GM12878 (cell line): Measurements from ENCODE around the gene FMNL2. TPM values are rescaled to one million over a fixed set of nuclear protein-coding genes. Genes with fewer than 3 reads are reported as not detected.

Experiments
- ATAC-seq: fragments of 200-7000 bp; cut with Tn5 transposase; 3 replicates; pipeline ENCODE4 v1.9.1; 2020; ENCODE audit warnings: mild to moderate bottlenecking, moderate library complexity
- BruUV-seq: library from RNA; stranded (reverse); fragments of 400-500 nt; replicated peaks from 2 replicates; lab custom pipeline; 2021; lab: Mats Ljungman, UMichigan
- CTCF ChIA-PET: fragments of 300-600 bp; sonication (Branson Sonifier 250); formaldehyde crosslinking; extraction: SDS; loops from one replicate; lab custom pipeline; 2021; ENCODE audit warnings: inconsistent platforms; lab: Yijun Ruan, JAX
- POLR2A ChIA-PET: fragments of 350-600 bp; formaldehyde crosslinking; extraction: SDS; loops from one replicate; lab custom pipeline; 2021; ENCODE audit warnings: inconsistent platforms; lab: Charles Lee
- RAD21 ChIA-PET: fragments of 300-600 bp; sonication (Branson Sonifier 250); formaldehyde crosslinking; loops from one replicate; lab custom pipeline; 2023; ENCODE audit warnings: antibody characterized with exemption; ENCODE audit not compliant: unreplicated experiment; lab: Charles Lee
- SMC1A ChIA-PET: fragments of 300-600 bp; sonication (Branson Sonifier 250); formaldehyde crosslinking; loops from one replicate; lab custom pipeline; 2023; ENCODE audit not compliant: unreplicated experiment, uncharacterized antibody; lab: Charles Lee
- DNase-seq: peaks from one replicate; pipeline ENCODE4 v3.0.0-alpha.2; 2011; ENCODE audit warnings: low read depth, low spot score
- FAIRE-seq: peaks from 3 replicates; lab custom pipeline; 2011; peaks lifted over from hg19 to GRCh38; lab: Jason Lieb, UNC
- H2AFZ ChIP-seq: 2 replicates; pipeline ENCODE4 v1.6.0; 2011; ENCODE audit warnings: low read depth, low read length, control low read depth; ENCODE audit not compliant: control insufficient read depth
- H3K27ac ChIP-seq: 2 replicates; pipeline ENCODE4 v1.5.1; 2011; ENCODE audit warnings: control low read depth; ENCODE audit not compliant: control insufficient read depth, insufficient read depth
- H3K27me3 ChIP-seq, 2 experiments: replicated peaks in 1 of 2; 2 replicates each; pipeline versions ENCODE4 v1.6.0 to v1.6.1; 2011; ENCODE audit warnings: low read length in 1 of 2; ENCODE audit not compliant: control insufficient read depth in 2 of 2, insufficient read depth in 2 of 2
- H3K36me3 ChIP-seq, 2 experiments: 2 replicates each; pipeline ENCODE4 v1.5.1; 2011; ENCODE audit warnings: low read length in 1 of 2; ENCODE audit not compliant: control insufficient read depth in 2 of 2, insufficient read depth in 2 of 2
- H3K4me1 ChIP-seq: 2 replicates; pipeline ENCODE4 v1.6.1; 2011; ENCODE audit warnings: mild to moderate bottlenecking, low read length, moderate library complexity, mixed read lengths; ENCODE audit not compliant: control insufficient read depth, insufficient read depth
- H3K4me2 ChIP-seq: 2 replicates; pipeline ENCODE4 v1.6.0; 2011; ENCODE audit warnings: control low read depth; ENCODE audit not compliant: control insufficient read depth, insufficient read depth
- H3K4me3 ChIP-seq: fragments of 200-600 bp; sonication (generic); 2 replicates; pipeline ENCODE4 v1.5.1; 2016
- H3K79me2 ChIP-seq: 2 replicates; pipeline ENCODE4 v1.6.0; 2011; ENCODE audit warnings: low read length; ENCODE audit not compliant: control insufficient read depth, insufficient read depth
- H3K9ac ChIP-seq: 2 replicates; pipeline ENCODE4 v1.8.0; 2011; ENCODE audit warnings: low read length, control low read depth, mixed read lengths; ENCODE audit not compliant: control insufficient read depth, insufficient read depth
- H3K9me3 ChIP-seq: replicated peaks from 3 replicates; pipeline ENCODE4 v1.5.1; 2011; ENCODE audit warnings: mild to moderate bottlenecking, low read length; ENCODE audit not compliant: control insufficient read depth, insufficient read depth
- H4K20me1 ChIP-seq: 2 replicates; pipeline ENCODE4 v1.6.0; 2011; ENCODE audit not compliant: control insufficient read depth, insufficient read depth
- EED ChIP-seq: sonication (generic); IDR thresholded peaks from 2 replicates; pipeline ENCODE4 v1.6.1; 2016; ENCODE audit warnings: antibody characterized with exemption, low read depth
- EZH2 ChIP-seq: IDR thresholded peaks from 2 replicates; pipeline ENCODE4 v1.6.1; 2012; ENCODE audit warnings: low read depth, mild to moderate bottlenecking, control low read depth, inconsistent platforms, low read length, borderline replicate concordance; ENCODE audit not compliant: control insufficient read depth
- FOXM1 ChIP-seq: IDR thresholded peaks from 2 replicates; pipeline ENCODE4 v1.6.1; 2012; ENCODE audit warnings: low read depth, mild to moderate bottlenecking, inconsistent platforms, low read length, moderate library complexity
- HCFC1 ChIP-seq: fragments of 150-350 bp; IDR thresholded peaks from 2 replicates; pipeline ENCODE4 v1.6.1; 2014; ENCODE audit warnings: low read length
- IKZF1 ChIP-seq: fragments of 450-650 bp; conservative IDR thresholded peaks from 2 replicates; pipeline ENCODE4 v1.6.1; 2017; ENCODE audit warnings: antibody characterized with exemption, mild to moderate bottlenecking
- NFYB ChIP-seq: IDR thresholded peaks from 2 replicates; pipeline ENCODE4 v1.6.1; 2011; ENCODE audit warnings: low read depth, mild to moderate bottlenecking, low read length, improper control_type of control experiment, moderate library complexity; ENCODE audit not compliant: insufficient read depth
- PML ChIP-seq: IDR thresholded peaks from 2 replicates; pipeline ENCODE4 v1.6.1; 2012; ENCODE audit warnings: low read length, inconsistent platforms
- POLR2AphosphoS5 ChIP-seq: IDR thresholded peaks from 2 replicates; pipeline ENCODE4 v1.6.1; 2011; ENCODE audit warnings: mild to moderate bottlenecking, low read length, inconsistent platforms
- RELA ChIP-seq: fragments of 450-650 bp; IDR thresholded peaks from 2 replicates; pipeline ENCODE4 v1.8.0; 2014; ENCODE audit warnings: borderline replicate concordance; ENCODE audit not compliant: partially characterized antibody
- SMARCA5 ChIP-seq: fragments of 450-650 bp; IDR thresholded peaks from 2 replicates; pipeline ENCODE4 v1.6.1; 2017; ENCODE audit warnings: mild to moderate bottlenecking
- SPI1 ChIP-seq: IDR thresholded peaks from 2 replicates; pipeline ENCODE4 v1.6.1; 2011; ENCODE audit warnings: low read depth, mild to moderate bottlenecking, low read length, moderate library complexity, borderline replicate concordance; ENCODE audit not compliant: insufficient read depth
- SREBF2 ChIP-seq: IDR thresholded peaks from 2 replicates; pipeline ENCODE4 v1.6.1; 2012; ENCODE audit warnings: mild to moderate bottlenecking, low read length
- SUPT20H ChIP-seq: IDR thresholded peaks from 2 replicates; pipeline ENCODE4 v1.6.1; 2011; ENCODE audit warnings: low read depth, mild to moderate bottlenecking, low read length, moderate library complexity, borderline replicate concordance; ENCODE audit not compliant: control insufficient read depth
- TCF3 ChIP-seq: IDR thresholded peaks from 2 replicates; pipeline ENCODE4 v1.6.1; 2012; ENCODE audit warnings: low read depth, mild to moderate bottlenecking, low read length, borderline replicate concordance; ENCODE audit not compliant: insufficient read depth
- ZNF217 ChIP-seq: fragments of 450-650 bp; IDR thresholded peaks from 2 replicates; pipeline ENCODE4 v1.6.1; 2017; ENCODE audit warnings: antibody characterized with exemption, mild to moderate bottlenecking
- ZSCAN29 ChIP-seq: fragments of 450-650 bp; IDR thresholded peaks from 2 replicates; pipeline ENCODE4 v1.6.1; 2017; ENCODE audit warnings: mild to moderate bottlenecking, moderate library complexity
- WGBS: methylation state at CpG from one replicate; pipeline ENCODE4 v1.1.6; 2016; ENCODE audit warnings: low lambda C conversion rate; ENCODE audit not compliant: insufficient replicate concordance, insufficient coverage; ENCODE audit errors: missing lambda C conversion rate; 5-methylcytosine and 5-hydroxymethylcytosine counted together
- in situ Hi-C: fragments of 300-500 bp; cut with MboI; formaldehyde crosslinking; loops from 9 replicates; pipeline ENCODE4 v1.14.3; 2018; ENCODE audit warnings: mixed read lengths
- intact Hi-C: fragments of 100-400 bp; cut with micrococcal nuclease; formaldehyde crosslinking; loops from one replicate; pipeline ENCODE4 v1.14.2; 2022; ENCODE audit not compliant: unreplicated experiment
- polyA plus RNA-seq, 11 experiments: library from polyadenylated mRNA; depleted of rRNA in 4 of 11; unstranded in 6 of 11; stranded (reverse) in 5 of 11; fragments of >200 nt; fragmentation: Nextera tagmentation in 4 of 11; fragmentation: Illumina TruSeq in 1 of 11; extraction: Ambion mirVana in 4 of 11; extraction: Trizol in 1 of 11; gene quantifications; 1 replicate in 1 of 11; 2 replicates in 10 of 11; pipeline versions ENCODE4 v1.2.1 to v1.2.3, GENCODE V29; 2011 to 2016; ENCODE audit warnings: inconsistent platforms in 2 of 11, missing spikeins in 2 of 11, low read depth in 1 of 11
- total RNA-seq, 4 experiments: library from RNA; depleted of rRNA in 3 of 4; stranded (reverse); fragments of >200 nt in 3 of 4; fragmentation: Illumina TruSeq in 1 of 4; extraction: Trizol in 1 of 4; gene quantifications; 2 replicates each; pipeline versions ENCODE4 v1.2.1 to v1.2.3, GENCODE V29; 2013 to 2021

FMNL2 gene
- total and polyA plus RNA-seq, 10 of the 15 experiments (the other 5 are each of a cell fraction or from before 2014, with no cell fraction given) = 0.13 to 9.9 (median 0.35) TPM

GRCh38 chr2:152297715-152298114 lies 37.3 kb upstream of the FMNL2 start:
- H3K4me3 ChIP-seq = no peak overlapping the region
- H3K27me3 ChIP-seq = no peaks in the 10 kb centered on the region
- H3K9me3 ChIP-seq = no peaks in the 10 kb centered on the region
- ChIA-PET RAD21 (no interaction called here), SMC1A (no interaction called here), POLR2A (no interaction called here), CTCF (no interaction called here)
- no peak overlapping the region for H2AFZ ChIP-seq
- H3K36me3 ChIP-seq = no peaks in the 10 kb centered on the region
- FAIRE-seq (no peak), DNase-seq (no peak), ATAC-seq (peak; percentile 67)
- no peak overlapping the region for H3K27ac ChIP-seq
- H3K4me2 ChIP-seq = no peak overlapping the region
- in situ Hi-C loops (no loop called here), intact Hi-C loops (no loop called here)
- H3K9ac ChIP-seq = no peak overlapping the region
- no TSS peak for BruUV-seq
- no peaks in the 10 kb centered on the region for H3K4me1 ChIP-seq
- H3K79me2 ChIP-seq = no peaks in the 10 kb centered on the region
- TF ChIP-seq POLR2AphosphoS5 = no peak
- no peak for TF ChIP-seq HCFC1
- no peak for TF ChIP-seq SPI1
- TF ChIP-seq IKZF1 = no peak
- TF ChIP-seq NFYB = no peak
- no peak for TF ChIP-seq ZSCAN29
- TF ChIP-seq TCF3 = no peak
- no peak for TF ChIP-seq RELA
- no peak for TF ChIP-seq EED
- TF ChIP-seq EZH2 = no peak
- TF ChIP-seq FOXM1 = no peak
- TF ChIP-seq SMARCA5 = no peak
- no peak for TF ChIP-seq ZNF217
- no peak for TF ChIP-seq SUPT20H
- TF ChIP-seq PML = no peak
- no peak for TF ChIP-seq SREBF2
- 100% methylated on average over 2 of the region's 2 CpGs for WGBS
- H4K20me1 ChIP-seq = no peaks in the 10 kb centered on the region
